H7 (cell line): Measurements from ENCODE around the gene PIGU. TPM values are rescaled to one million over a fixed set of nuclear protein-coding genes. Genes with fewer than 3 reads are reported as not detected.

ENCODE experiments used
- DNase-seq: peaks from one replicate; pipeline ENCODE4 v3.0.0; 2012
- H3K27me3 ChIP-seq: 2 replicates; pipeline ENCODE4 v1.6.0; 2011; ENCODE audit warnings: mild to moderate bottlenecking, low read length; ENCODE audit not compliant: control insufficient read depth, insufficient read depth
- H3K36me3 ChIP-seq: replicated peaks from 2 replicates; pipeline ENCODE4 v1.5.1; 2011; ENCODE audit warnings: low read length; ENCODE audit not compliant: control insufficient read depth, insufficient read depth
- H3K4me3 ChIP-seq: 2 replicates; pipeline ENCODE4 v1.5.1; 2011; ENCODE audit warnings: low read depth, mild to moderate bottlenecking, control low read depth, low read length, moderate library complexity; ENCODE audit not compliant: insufficient read depth
- total RNA-seq: library from RNA; depleted of rRNA; stranded (reverse); fragments of >200 nt; shearing (Covaris generic); gene quantifications from 2 replicates; pipeline ENCODE4 v1.2.3, GENCODE V29; 2014

The PIGU gene
- total RNA-seq, 1 experiment from 2014 or later: 28.6 TPM

DNA sequence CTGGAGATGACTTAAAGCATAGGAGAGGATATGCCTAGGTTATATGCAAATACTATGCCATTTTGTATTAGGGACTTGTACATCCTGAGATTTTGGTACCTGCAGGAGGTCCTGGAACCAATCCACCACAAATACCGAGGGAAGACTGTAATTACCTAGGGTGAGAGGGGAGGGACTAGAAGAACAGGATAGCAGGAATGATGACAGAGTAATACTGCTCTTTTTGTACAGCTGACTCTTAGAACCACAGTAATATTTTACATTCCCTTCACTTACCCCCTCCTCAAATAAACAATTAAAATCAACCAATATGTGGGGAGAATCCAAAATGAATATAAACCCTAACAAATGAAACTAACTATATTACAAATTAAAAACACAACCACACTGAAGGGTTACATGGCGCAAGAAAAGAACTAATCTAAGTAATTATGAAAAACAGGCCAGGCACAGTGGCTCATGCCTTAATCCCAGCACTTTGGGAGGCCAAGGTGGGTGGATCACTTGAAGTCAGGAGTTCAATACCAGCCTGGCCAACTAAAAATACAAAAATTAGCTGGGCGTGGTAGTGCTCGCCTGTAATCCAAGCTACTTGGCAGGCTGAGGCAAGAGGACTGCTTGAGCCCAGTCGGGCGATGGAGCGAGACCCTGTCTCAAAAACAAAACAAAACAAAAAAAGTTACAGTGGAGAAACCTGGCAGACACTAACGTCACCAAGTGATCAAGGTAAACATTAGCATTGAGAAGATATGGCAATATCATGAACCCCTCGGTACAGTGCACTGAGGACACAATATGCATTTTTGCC is 81.3 kb downstream of the PIGU start:
- H3K4me3 ChIP-seq: no peak overlapping the region
- H3K36me3 ChIP-seq: no peaks in the 10 kb centered on the region
- DNase-seq: no peak
- no peaks in the 10 kb centered on the region for H3K27me3 ChIP-seq

DNA sequence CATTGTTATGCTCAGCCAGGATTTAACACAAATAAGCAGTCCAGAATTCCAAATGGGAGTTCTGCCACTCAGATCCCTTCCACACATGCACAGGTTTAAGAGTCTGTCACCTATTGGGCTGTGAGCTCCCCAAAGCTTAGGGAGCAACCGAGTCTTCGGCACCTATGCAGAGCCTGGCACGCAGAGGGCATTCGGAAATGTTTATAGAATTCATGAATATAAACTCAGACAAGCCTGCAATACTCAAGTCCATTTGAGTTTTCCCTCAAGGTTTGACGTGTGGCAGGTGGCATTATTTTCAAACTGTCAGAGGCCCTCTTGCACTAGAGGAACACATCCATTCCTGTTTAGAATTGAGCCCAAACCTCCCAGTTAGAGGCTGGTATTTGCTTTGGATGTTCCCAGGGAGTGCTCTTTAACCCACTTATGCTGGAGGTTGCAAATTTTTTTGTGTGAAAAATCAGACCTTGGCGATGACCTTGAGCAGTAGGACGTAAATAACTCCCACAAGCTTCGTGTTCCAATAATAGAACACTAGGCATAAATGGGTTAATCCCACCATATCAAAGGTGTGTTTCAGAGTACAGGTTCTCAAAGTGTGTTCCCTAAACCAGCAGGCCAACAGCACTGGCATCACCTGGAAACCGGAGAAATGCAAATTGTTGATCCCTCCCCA is 90.3 kb downstream of the PIGU start:
- Histone ChIP-seq H3K27me3 (no peaks in the 10 kb centered on the region), H3K36me3 (peaks cover 6% of the 10 kb centered on the region; the same call in 1 of the 2 replicates), H3K4me3 (no peak overlapping the region)
- no peak for DNase-seq

- Histone ChIP-seq H3K27me3 (no peaks in the 10 kb centered on the region), H3K4me3 (no peak overlapping the region), H3K36me3 (peaks cover 6% of the 10 kb centered on the region; the same call in 1 of the 2 replicates)
- DNase-seq: no peak
Observed at GRCh38 chr20:34585019-34585418, 91.9 kb downstream of the PIGU start.

DNA sequence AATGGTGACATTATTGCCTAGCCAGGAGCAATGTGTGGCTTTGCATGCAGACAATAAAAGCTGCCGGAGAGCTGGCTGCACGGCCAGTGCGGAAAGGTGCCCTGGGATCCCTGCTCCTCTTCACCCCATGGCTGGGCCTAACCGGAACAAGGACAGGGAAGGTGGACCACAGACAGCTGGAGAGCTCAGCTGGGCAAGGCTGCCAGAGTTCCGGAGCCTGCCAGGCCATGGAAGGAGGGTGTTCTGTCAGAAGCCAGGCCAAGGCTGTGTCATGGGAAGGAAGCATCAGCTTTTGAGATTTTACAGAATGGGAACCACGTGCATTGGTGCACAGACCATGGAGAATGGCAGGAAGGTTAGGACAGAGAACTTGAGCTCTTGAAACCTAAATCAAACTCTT is 93.3 kb downstream of the PIGU start:
- Histone ChIP-seq H3K4me3 (no peak overlapping the region), H3K27me3 (no peaks in the 10 kb centered on the region), H3K36me3 (peaks cover 6% of the 10 kb centered on the region; the same call in 1 of the 2 replicates)
- DNase-seq: no peak

- H3K27me3 ChIP-seq: no peaks in the 10 kb centered on the region
- DNase-seq: no peak
Observed at GRCh38 chr20:34582911-34583310, 94.0 kb downstream of the PIGU start.

GRCh38 chr20:34582221-34582620 is 94.7 kb downstream of the PIGU start:
- Histone ChIP-seq H3K36me3 (peaks cover 7% of the 10 kb centered on the region), H3K4me3 (no peak overlapping the region), H3K27me3 (no peaks in the 10 kb centered on the region)

More at GRCh38 chr20:34582911-34583310, 94.0 kb downstream of the PIGU start:
- H3K36me3 ChIP-seq: peaks cover 7% of the 10 kb centered on the region
- H3K4me3 ChIP-seq: no peak overlapping the region

GRCh38 chr20:34581341-34582184 is 95.3 kb downstream of the PIGU start:
- Histone ChIP-seq H3K4me3 (no peak overlapping the region), H3K27me3 (no peaks in the 10 kb centered on the region), H3K36me3 (peaks cover 7% of the 10 kb centered on the region)
- DNase-seq: no peak

More at GRCh38 chr20:34582221-34582620, 94.7 kb downstream of the PIGU start:
- no peak for DNase-seq

GRCh38 chr20:34579979-34580940 is 96.6 kb downstream of the PIGU start:
- no peak for DNase-seq
- no peak overlapping the region for H3K4me3 ChIP-seq
- peaks cover 7% of the 10 kb centered on the region for H3K36me3 ChIP-seq
- H3K27me3 ChIP-seq: no peaks in the 10 kb centered on the region

DNA sequence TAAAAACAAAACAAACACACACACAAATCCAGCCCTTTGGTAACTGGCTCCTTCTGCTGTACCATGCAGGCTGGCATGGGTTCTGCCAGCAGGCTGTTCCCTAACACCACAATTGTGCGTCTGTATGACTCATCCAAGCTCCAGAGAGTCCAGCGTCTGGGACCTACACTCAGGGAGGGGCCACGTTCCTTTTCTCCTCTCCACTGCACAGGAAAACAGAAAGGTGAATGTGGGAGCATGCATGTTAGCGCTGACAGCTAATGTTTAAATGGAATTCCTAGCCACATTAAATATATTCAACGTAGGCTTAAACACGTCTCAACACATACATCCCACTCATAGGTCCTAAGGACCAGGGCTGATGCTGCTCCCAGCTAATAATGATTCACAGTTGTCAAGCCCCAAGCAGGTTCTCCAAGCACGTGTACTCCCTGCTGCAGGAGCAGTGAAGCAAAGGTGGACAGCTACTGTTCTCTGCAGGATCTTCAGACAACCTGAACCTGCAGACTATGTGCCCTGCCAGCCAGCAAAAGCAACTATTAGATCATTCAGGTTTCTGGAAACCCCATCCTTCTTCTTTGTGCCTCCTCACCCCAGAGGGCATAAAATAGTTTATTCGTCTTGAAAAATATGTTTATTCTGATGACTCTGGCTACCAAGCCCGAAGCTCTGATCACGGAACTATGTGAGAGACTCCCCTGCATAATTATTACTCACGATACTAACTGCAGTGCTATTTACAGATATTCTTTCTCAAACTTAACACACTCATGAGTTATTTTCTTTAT is 97.5 kb downstream of the PIGU start:
- Histone ChIP-seq H3K27me3 (no peaks in the 10 kb centered on the region), H3K4me3 (no peak overlapping the region), H3K36me3 (peaks cover 9% of the 10 kb centered on the region)
- DNase-seq: no peak

DNA sequence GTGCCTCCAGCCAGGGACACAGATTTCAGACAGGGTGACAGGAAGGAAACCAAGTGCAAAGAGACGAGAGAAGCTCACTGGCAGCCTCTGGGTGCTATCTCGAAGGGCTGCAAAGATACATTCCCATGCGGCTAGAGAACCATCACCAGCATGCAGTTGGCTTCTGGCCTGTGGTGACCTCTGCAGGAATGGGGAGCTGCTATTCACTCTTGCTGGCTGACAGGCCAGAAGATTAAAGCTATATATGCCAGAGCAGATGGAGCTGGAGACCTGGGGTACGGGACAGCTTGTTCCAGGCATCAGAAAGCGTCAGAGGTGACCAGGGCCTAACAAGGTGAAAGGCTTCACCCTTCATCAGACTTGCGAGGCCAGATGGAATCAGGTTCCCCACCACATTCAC is 98.4 kb downstream of the PIGU start:
- Histone ChIP-seq H3K27me3 (no peaks in the 10 kb centered on the region), H3K4me3 (no peak overlapping the region), H3K36me3 (peaks cover 7% of the 10 kb centered on the region)
- DNase-seq: no peak

DNA sequence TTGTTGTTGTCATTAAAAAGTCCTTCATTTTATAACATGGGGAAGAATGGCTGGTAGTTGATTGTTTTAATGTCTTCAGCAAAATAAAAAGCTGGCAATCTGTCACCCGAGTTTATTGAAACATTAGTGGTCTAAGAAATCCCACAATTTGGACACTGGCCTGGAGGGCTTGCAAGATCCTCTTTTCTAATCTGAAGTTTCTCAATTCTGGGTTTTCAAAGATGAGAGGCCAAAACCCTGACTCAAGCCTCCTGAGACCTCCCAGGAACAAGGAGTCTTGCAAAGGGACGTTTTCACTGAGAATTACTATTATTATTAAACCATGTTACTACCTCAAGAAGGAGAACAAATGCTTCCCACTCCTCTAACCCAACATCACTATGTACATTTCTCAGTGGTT is 98.9 kb downstream of the PIGU start:
- Histone ChIP-seq H3K4me3 (no peak overlapping the region), H3K27me3 (no peaks in the 10 kb centered on the region), H3K36me3 (peaks cover 6% of the 10 kb centered on the region)
- DNase-seq: no peak

GRCh38 chr20:34577061-34577460 is 99.8 kb downstream of the PIGU start:
- H3K36me3 ChIP-seq: peaks cover 3% of the 10 kb centered on the region

DNA sequence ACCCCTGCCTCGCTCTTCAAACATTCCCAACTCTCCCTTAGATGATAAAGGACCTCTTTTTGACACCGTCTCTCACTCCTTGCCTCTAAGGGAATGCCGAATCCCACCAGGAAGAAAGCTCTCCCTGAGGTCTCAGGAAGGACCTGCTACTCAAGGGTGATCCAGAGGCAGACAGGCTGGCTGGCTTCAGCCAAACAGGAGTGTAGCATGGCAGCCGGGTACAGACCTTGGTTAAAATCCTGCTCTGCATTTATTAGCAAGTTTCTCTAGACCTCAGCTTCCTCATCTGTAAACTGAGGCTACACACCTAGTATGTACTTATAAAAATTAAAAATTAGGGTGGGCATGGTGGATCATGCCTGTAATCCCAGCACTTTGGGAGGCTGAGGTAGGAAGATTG is 101.1 kb downstream of the PIGU start:
- Histone ChIP-seq H3K27me3 (no peaks in the 10 kb centered on the region), H3K4me3 (no peak overlapping the region), H3K36me3 (peaks cover 3% of the 10 kb centered on the region)
- DNase-seq: no peak

More at GRCh38 chr20:34577061-34577460, 99.8 kb downstream of the PIGU start:
- Histone ChIP-seq H3K27me3 (no peaks in the 10 kb centered on the region), H3K4me3 (no peak overlapping the region)
- no peak for DNase-seq
